Loucy (cell line): ENCODE data around the gene PIR.

Experiments
- CTCF ChIP-seq: fragments of 200-600 bp; sonication (generic); conservative IDR thresholded peaks from 2 replicates; pipeline ENCODE4 v1.5.1; 2014; ENCODE audit warnings: mild to moderate bottlenecking, antibody characterized with exemption, low read length
- EZH2phosphoT487 ChIP-seq: fragments of 200-600 bp; IDR thresholded peaks from 2 replicates; pipeline ENCODE4 v1.6.1; 2018; ENCODE audit warnings: antibody characterized with exemption, mild to moderate bottlenecking, moderate library complexity, borderline replicate concordance

- TF ChIP-seq CTCF (no peak), EZH2phosphoT487 (no peak)
These were observed 6.8 kb upstream of the PIR start for GRCh38 chrX:15499976-15500375.
